T-helper 9 cell (primary cell): ENCODE data around the gene ACVR1.
"Not testable (repeated sequence)": the region's sequence is repeated elsewhere in the genome, so short reads cannot be mapped to it uniquely, and the experiment has no call there.

Experiments
- DNase-seq: peaks from one replicate; pipeline ENCODE4 v3.0.0-alpha.2; 2020

The ACVR1 gene

GRCh38 chr2:157849591-157849990 is 26.5 kb downstream of the ACVR1 start:
- no peak for DNase-seq

GRCh38 chr2:157848213-157848612 is 27.9 kb downstream of the ACVR1 start:
- DNase-seq: no peak

DNA sequence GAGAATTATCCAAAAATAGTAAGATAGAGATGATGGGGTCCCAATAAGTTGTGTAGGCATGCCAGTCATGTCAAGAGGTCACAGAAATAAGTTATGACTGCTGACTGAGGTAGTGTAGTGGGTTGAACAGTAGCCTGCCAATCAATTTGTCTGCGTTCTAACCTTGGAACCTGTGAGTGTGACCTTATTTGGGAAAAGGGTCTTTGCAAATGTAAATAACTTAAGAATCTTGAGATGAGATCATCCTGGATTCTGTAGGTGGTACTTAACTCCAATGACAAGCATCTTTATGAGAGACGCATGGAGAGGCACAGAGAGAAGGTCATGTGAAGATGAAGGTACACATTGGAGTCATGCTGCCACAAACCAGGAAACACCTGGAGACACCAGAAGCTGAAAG is 31.0 kb downstream of the ACVR1 start:
- no peak for DNase-seq

DNA sequence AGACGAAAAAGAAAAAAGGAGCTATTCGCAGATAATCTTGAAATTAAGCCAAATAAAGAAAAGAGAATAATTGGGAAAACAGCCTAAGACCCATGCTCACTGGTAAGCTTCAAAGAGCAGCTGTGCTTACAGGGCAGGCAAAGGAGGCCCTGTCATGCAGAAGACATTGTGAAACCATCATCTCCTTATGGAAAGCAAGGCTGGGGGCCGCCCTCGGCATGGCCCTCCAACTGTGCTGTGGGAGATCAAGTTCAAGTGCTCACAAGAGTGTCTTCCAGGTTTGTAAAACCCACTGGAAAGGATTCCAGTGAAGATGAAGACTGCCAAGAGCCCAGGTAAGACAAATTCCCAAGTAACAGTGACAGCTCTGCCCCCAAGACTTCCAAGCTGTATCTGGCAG is 32.2 kb downstream of the ACVR1 start:
- DNase-seq: no peak

- DNase-seq: no peak
Measured at GRCh38 chr2:157843081-157843480, 33.0 kb downstream of the ACVR1 start.

- no peak for DNase-seq
Measured at GRCh38 chr2:157842106-157842879, 33.8 kb downstream of the ACVR1 start.

- DNase-seq: no peak
Measured at GRCh38 chr2:157841485-157841884, 34.6 kb downstream of the ACVR1 start.

GRCh38 chr2:157840568-157841156 is 35.5 kb downstream of the ACVR1 start:
- no peak for DNase-seq

GRCh38 chr2:157839822-157840221 is 36.3 kb downstream of the ACVR1 start:
- no peak for DNase-seq

DNA sequence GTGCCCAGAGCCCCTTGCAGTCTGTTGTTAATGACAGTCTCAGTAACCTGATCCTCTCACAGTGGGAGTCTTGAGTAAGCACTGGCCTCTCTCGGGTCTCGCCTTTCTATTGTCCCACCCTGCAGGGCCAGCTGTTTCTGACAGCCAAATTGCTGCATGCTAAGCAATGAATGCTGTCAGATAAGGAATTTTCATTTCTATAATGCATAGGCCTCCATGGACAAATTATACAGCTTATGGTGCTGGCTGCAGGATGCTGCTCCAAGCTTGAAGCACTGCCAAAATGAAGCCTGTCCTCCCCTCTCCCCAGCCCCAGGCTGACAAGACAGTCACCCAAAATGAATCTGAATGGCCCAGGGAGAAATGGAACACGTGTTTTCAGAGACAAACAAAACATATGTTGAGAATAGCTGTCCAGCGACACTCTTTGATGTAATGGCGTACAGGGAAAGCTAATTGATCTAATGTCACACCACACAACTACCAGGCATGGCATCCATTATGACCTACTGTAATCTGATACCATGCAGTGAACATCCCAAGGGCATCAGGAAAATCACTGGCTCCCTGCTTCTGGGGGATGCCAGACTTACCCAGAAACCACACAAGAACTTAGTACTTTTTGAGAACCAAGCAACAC is 36.8 kb downstream of the ACVR1 start:
- no peak for DNase-seq

DNA sequence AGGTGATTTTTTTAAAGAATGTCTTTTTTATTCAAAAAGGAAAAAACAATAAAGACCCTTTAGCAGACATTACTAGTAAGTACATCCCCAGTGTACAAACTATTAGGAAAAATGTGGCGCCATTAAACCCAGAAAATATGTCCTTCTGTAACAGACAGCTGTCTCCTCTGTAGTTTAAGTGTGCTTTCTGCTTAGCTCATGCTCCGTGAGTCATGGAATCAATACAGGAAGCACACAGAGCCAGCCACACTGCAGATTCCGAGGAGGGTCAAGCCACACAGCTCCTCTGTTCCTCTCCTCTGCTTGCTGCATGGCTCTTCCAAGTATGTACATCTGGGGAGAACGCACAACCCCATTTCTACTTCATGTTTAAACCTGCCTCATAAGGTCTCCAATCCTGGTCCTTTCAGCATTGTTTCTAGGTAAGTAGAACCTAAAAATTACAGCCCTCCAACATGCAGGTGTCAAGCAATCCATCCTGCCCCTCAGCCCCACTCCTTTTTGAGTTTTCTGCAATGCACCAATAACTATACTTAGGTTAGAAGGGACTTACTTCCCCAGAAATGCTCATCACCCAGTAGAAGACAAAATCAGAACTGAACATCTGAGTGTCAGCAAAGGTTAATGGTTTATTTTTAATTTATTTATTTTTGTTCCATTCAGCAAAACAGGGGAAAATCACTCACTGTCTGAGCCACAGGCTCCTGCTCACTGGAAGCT is 37.5 kb downstream of the ACVR1 start:
- no peak for DNase-seq

DNA sequence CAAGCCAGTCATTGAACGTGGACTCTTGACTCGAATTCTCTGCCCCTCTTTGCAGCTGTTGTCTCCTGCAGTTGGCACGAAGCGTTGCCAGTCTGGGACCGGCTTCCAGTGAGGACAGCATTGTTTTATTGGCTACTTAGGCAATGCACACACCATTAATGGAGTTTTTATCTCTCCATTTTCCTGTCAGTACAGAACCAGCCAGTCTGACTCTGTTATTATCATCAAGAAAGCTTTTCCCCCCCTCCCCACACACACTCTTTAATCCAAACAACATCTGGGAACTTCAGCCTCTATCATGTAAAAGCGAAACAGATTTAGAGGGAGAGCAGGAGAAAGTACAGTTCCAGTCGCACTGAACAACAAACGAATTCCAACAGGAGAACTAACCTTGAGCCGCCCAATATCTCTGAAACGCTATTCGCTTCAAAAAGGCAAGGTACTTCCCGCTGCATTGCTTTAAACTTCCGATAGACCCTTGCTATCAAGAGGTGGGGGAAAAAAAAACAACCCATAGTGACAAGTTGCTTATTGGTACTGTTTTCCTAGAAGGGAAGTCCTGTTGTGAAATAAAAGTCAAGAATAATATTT is 38.2 kb downstream of the ACVR1 start:
- DNase-seq: no peak

GRCh38 chr2:157836531-157836930 is 39.6 kb downstream of the ACVR1 start:
- no peak for DNase-seq

GRCh38 chr2:157835425-157835824 is 40.7 kb downstream of the ACVR1 start:
- no peak for DNase-seq

DNA sequence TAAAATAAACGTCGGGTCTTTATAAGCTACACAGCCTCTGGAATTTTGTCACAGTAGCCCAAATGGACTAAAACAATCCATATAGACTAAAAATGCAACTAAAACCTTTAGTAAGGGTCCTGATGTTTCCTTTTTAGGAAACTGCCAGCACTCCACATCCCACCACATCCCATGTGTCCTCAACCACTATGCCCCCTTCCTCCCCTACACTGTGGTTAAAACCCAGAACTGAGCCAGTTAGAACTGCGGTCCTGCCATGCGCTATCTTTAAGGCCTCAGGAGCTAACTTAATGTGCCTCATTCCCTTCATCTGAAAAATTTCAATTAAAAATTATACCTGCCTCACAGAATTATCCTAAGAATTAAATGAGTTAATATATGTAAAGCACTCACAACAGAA is 41.1 kb downstream of the ACVR1 start:
- DNase-seq: no peak

GRCh38 chr2:157833721-157834120 is 42.4 kb downstream of the ACVR1 start:
- DNase-seq: no peak

DNA sequence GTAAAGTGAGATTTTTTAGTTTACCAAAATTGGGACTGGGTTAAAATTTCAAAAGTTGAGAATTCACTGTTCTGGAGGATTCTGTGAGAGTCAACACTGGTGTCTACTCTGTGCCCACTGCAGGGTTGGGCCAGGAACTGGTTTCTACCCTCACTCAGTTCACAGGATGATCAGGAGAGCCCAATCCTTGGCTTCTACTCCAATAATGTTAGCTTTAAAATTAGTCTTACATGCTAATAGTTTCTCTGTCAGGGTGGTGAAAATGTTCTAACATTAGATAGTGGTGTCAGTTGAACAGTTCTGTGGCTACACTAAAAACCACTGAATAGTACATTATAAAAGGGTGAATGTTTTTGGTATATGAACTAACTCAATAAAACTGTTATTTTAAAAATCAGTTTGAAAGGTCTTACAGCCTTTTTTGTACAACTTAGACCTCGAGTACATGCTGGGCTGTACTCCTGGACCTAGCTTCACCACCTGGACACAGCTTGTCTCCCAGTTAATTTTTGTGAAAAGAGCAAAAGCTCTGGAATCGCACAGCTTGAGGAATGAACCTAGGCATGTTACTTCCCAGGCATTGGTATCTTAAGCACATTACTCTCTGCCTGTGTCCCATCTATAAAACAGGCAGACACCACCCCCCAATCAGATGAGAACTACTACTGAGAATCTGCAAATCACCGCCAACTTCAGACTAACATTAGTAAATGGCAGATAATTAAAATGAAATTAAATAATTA is 44.4 kb downstream of the ACVR1 start:
- DNase-seq: no peak

- no peak for DNase-seq
Measured at GRCh38 chr2:157830696-157831570, 45.2 kb downstream of the ACVR1 start.

GRCh38 chr2:157830266-157830665 is 45.9 kb downstream of the ACVR1 start:
- DNase-seq: no peak

DNA sequence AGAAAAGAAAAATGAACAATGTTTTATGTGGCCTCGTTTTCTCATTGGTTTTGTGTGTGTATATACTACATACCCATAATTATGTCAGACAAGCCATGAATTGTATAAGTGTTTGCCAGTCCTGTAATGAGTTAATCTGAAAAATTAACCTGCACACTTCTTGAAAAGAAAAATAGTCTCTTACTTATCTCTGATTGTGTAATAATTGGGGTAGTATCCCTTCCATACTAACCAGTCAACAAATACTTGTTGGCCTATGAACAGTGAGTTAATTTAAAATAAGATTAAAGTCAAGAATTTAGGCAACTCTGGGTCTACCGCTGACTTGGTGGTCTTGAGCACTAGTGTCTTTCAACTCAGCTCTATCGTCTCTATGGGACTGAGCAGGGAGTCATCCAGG is 48.8 kb downstream of the ACVR1 start:
- DNase-seq: no peak

GRCh38 chr2:157826644-157827043 is 49.5 kb downstream of the ACVR1 start:
- DNase-seq: not testable (repeated sequence)
